OCI-LY7 (cell line): Measurements from ENCODE around the gene MMP15. TPM values are rescaled to one million over a fixed set of nuclear protein-coding genes. Genes with fewer than 3 reads are reported as not detected.

ENCODE experiments used
- BruUV-seq: library from RNA; stranded (reverse); fragments of 400-500 nt; replicated peaks from 2 replicates; lab custom pipeline; 2021; lab: Mats Ljungman, UMichigan
- CTCF ChIA-PET: fragments of 300-600 bp; sonication (Branson Sonifier 250); formaldehyde crosslinking; loops from one replicate; lab custom pipeline; 2022; ENCODE audit warnings: antibody characterized with exemption; ENCODE audit not compliant: unreplicated experiment; lab: Charles Lee
- POLR2A ChIA-PET: fragments of 300-600 bp; sonication (Branson Sonifier 250); formaldehyde crosslinking; loops from one replicate; lab custom pipeline; 2022; ENCODE audit warnings: antibody characterized with exemption; lab: Charles Lee
- DNase-seq: peaks from one replicate; pipeline ENCODE4 v3.0.0-alpha.2; 2015; ENCODE audit warnings: low spot score
- H2AFZ ChIP-seq: fragments of 200-600 bp; sonication (generic), shearing (Covaris generic); 2 replicates; pipeline ENCODE4 v1.6.1; 2014; ENCODE audit warnings: mild to moderate bottlenecking, antibody characterized with exemption, low read length, moderate library complexity
- H3K27ac ChIP-seq: fragments of 200-600 bp; sonication (generic); 2 replicates; pipeline ENCODE4 v1.5.1; 2014; ENCODE audit warnings: mixed run types, low read depth, mild to moderate bottlenecking, moderate library complexity, low read length, inconsistent platforms; ENCODE audit not compliant: poor library complexity, severe bottlenecking
- H3K36me3 ChIP-seq: fragments of 200-600 bp; sonication (generic); 2 replicates; pipeline ENCODE4 v1.6.1; 2014; ENCODE audit warnings: mild to moderate bottlenecking, antibody characterized with exemption, low read length, moderate library complexity, mixed read lengths; ENCODE audit not compliant: insufficient read depth
- H3K4me1 ChIP-seq: fragments of 200-600 bp; sonication (generic); 2 replicates; pipeline ENCODE4 v1.5.1; 2014; ENCODE audit warnings: mild to moderate bottlenecking, low read length; ENCODE audit not compliant: insufficient read depth, poor library complexity, severe bottlenecking
- H3K4me2 ChIP-seq: fragments of 200-600 bp; sonication (generic); 2 replicates; pipeline ENCODE4 v1.6.1; 2014; ENCODE audit warnings: mild to moderate bottlenecking, low read length
- H3K4me3 ChIP-seq: fragments of 200-600 bp; sonication (generic); 2 replicates; pipeline ENCODE4 v1.5.1; 2014; ENCODE audit warnings: mild to moderate bottlenecking, low read depth, low read length; ENCODE audit not compliant: poor library complexity, severe bottlenecking
- H3K79me2 ChIP-seq: fragments of 200-600 bp; sonication (generic); 2 replicates; pipeline ENCODE4 v1.6.1; 2016; ENCODE audit warnings: low read depth, mild to moderate bottlenecking, low read length, moderate library complexity, mixed read lengths; ENCODE audit not compliant: insufficient read depth
- H3K9me2 ChIP-seq: fragments of 200-600 bp; sonication (generic); 2 replicates; pipeline ENCODE4 v1.6.1; 2016; ENCODE audit warnings: mild to moderate bottlenecking, low read length, mixed read lengths; ENCODE audit not compliant: insufficient read depth
- H3K9me3 ChIP-seq: fragments of 200-600 bp; sonication (generic); 2 replicates; pipeline ENCODE4 v1.6.1; 2014; ENCODE audit warnings: mild to moderate bottlenecking, mixed run types, low read length, mixed read lengths
- H4K20me1 ChIP-seq: fragments of 200-600 bp; sonication (generic); 2 replicates; pipeline ENCODE4 v1.6.1; 2014; ENCODE audit warnings: mild to moderate bottlenecking, antibody characterized with exemption, low read length, moderate library complexity, mixed read lengths; ENCODE audit not compliant: insufficient read depth
- EZH2phosphoT487 ChIP-seq: fragments of 200-600 bp; sonication (generic); IDR thresholded peaks from 2 replicates; pipeline ENCODE4 v1.6.1; 2018; ENCODE audit warnings: low read depth, borderline replicate concordance, mild to moderate bottlenecking, mixed run types, antibody characterized with exemption, low read length, moderate library complexity, mixed read lengths
- intact Hi-C: fragments of 100-400 bp; cut with micrococcal nuclease; formaldehyde crosslinking; loops from one replicate; pipeline ENCODE4 v1.10.0; 2022; ENCODE audit not compliant: unreplicated experiment
- total RNA-seq, 2 experiments: library from RNA; depleted of rRNA in 1 of 2; stranded (reverse); fragments of >200 nt in 1 of 2; shearing (Covaris generic) in 1 of 2; gene quantifications; 2 replicates each; pipeline ENCODE4 v1.2.3, GENCODE V29; 2014 to 2022
- TF ChIP-seq, protein P1 (sequence below): fragments of 200-600 bp; sonication (generic); conservative IDR thresholded peaks from 2 replicates; pipeline ENCODE4 v1.5.1; 2014; ENCODE audit warnings: mild to moderate bottlenecking, antibody characterized with exemption, low read length, moderate library complexity, mixed read lengths

The MMP15 gene
- total RNA-seq, 2 experiments from 2014 or later: 0.21 TPM; not detected in 1

DNA sequence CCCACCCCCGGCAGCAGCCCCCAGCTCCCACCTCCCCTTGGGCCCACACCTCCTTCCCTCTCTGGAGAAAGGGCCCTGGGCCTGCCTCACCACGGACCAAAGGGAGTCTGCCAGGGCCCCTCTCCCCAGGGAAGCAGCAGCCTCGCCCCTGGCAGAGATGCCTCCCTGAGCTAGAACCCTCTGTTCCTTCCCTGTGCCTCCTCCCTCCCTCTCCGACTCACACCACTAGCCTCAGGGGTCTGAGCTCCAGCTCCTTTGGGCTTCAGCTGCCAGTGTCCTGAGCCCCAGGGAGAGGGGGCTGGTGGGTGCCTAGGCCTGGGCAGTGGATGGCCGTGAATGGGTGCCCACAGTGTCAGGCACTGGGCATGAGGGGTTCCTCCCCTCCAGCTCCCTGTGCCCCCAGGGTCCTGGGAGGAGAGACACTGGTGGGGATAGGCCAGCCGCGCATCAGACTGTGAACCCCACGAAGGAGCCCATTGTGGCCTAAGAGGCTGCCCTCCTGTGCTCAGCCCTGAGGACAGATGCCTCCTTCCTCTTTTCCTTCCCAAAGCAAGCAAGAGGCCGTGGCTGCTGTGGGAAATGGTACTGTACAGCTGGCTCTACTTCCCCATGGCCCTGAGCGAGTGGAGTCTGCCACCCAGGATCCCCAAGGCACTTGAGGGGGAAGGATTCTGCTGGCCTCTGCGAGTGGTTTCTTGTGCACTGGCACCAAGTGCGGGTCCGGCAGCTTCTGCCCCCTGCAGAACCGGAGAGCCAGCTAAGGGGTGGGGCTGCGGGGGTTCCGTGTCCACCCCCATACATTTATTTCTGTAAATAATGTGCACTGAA lies 20.7 kb downstream of the MMP15 start:
- ChIA-PET CTCF (no interaction called here), POLR2A (no interaction called here)
- no peaks in the 10 kb centered on the region for H4K20me1 ChIP-seq
- no peak for DNase-seq
- H3K9me2 ChIP-seq: no peaks in the 10 kb centered on the region
- H3K4me2 ChIP-seq: no peak overlapping the region
- H3K36me3 ChIP-seq: no peaks in the 10 kb centered on the region
- H3K79me2 ChIP-seq: no peaks in the 10 kb centered on the region
- no peaks in the 10 kb centered on the region for H3K4me1 ChIP-seq
- no peaks in the 10 kb centered on the region for H3K9me3 ChIP-seq
- H3K27ac ChIP-seq: no peak overlapping the region
- TF ChIP-seq, protein P1, sequence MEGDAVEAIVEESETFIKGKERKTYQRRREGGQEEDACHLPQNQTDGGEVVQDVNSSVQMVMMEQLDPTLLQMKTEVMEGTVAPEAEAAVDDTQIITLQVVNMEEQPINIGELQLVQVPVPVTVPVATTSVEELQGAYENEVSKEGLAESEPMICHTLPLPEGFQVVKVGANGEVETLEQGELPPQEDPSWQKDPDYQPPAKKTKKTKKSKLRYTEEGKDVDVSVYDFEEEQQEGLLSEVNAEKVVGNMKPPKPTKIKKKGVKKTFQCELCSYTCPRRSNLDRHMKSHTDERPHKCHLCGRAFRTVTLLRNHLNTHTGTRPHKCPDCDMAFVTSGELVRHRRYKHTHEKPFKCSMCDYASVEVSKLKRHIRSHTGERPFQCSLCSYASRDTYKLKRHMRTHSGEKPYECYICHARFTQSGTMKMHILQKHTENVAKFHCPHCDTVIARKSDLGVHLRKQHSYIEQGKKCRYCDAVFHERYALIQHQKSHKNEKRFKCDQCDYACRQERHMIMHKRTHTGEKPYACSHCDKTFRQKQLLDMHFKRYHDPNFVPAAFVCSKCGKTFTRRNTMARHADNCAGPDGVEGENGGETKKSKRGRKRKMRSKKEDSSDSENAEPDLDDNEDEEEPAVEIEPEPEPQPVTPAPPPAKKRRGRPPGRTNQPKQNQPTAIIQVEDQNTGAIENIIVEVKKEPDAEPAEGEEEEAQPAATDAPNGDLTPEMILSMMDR: no peak
- TF ChIP-seq EZH2phosphoT487: no peak
- no TSS peak for BruUV-seq
- no peak overlapping the region for H3K4me3 ChIP-seq
- H2AFZ ChIP-seq: no peak overlapping the region
- intact Hi-C loops: no loop called here

DNA sequence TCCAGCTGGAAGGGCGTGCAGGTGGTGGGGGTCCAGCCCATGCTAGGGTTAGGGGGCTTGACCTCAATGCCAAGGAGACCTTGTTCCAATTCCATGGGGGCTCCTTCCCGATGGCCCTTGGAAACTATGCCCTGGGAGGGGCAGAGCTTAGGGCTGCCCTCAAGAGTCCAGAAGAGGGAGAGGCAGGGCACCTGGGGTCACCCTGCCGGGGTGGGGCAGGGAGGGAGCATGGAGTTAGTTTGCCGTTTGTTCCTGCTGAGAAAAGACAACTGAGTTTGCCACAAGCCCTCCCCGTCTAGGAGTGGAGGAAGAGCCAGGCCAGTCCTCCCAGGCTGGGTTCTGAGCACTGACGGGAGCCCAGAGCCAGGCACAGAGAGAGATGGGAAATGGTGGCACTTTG lies 21.4 kb downstream of the MMP15 start:
- BruUV-seq: no TSS peak
- CTCF ChIA-PET: no interaction called here

More for the DNA sequence above, 21.4 kb downstream of the MMP15 start:
- no peaks in the 10 kb centered on the region for H3K79me2 ChIP-seq
- H3K4me2 ChIP-seq: no peak overlapping the region
- no peaks in the 10 kb centered on the region for H3K4me1 ChIP-seq
- no peak overlapping the region for H3K27ac ChIP-seq
- DNase-seq: no peak
- H3K4me3 ChIP-seq: no peak overlapping the region
- TF ChIP-seq EZH2phosphoT487: no peak
- TF ChIP-seq, protein P1: no peak
- no peaks in the 10 kb centered on the region for H3K36me3 ChIP-seq
- intact Hi-C loops: no loop called here
- H3K9me3 ChIP-seq: no peaks in the 10 kb centered on the region
- no peak overlapping the region for H2AFZ ChIP-seq
- H3K9me2 ChIP-seq: no peaks in the 10 kb centered on the region
- no peaks in the 10 kb centered on the region for H4K20me1 ChIP-seq
- POLR2A ChIA-PET: interaction anchor here (1.0 kb wide), 1 partner anchor 11 kb away, joined by 3 read pairs; no protein-coding TSS in a partner anchor
